Testis (tissue), 3 donors: Measurements from ENCODE around the gene GLIS1. TPM values are rescaled to one million over a fixed set of nuclear protein-coding genes. Genes with fewer than 3 reads are reported as not detected.

Experiments used
- DNase-seq: peaks from one replicate; pipeline ENCODE4 v3.0.0-alpha.2; 2019
- H3K27ac ChIP-seq, 2 donors: fragments of 200-600 bp; sonication (generic); one replicate each; pipeline ENCODE4 v1.5.1; 2019
- H3K27me3 ChIP-seq: fragments of 200-600 bp; sonication (generic); one replicate; pipeline ENCODE4 v1.5.1; 2019
- H3K36me3 ChIP-seq: fragments of 200-600 bp; sonication (generic); one replicate; pipeline ENCODE4 v1.5.1; 2017; ENCODE audit warnings: low read depth; ENCODE audit errors: missing control alignments
- H3K4me1 ChIP-seq: fragments of 200-600 bp; sonication (generic); one replicate; pipeline ENCODE4 v1.5.1; 2019
- H3K4me3 ChIP-seq, 2 donors: fragments of 200-600 bp; sonication (generic); one replicate each; pipeline ENCODE4 v1.5.1; 2017 to 2019
- H3K9me3 ChIP-seq: fragments of 200-600 bp; sonication (generic); one replicate; pipeline ENCODE4 v1.5.1; 2017
- POLR2A ChIP-seq: fragments of 450-650 bp; IDR thresholded peaks from one replicate; pipeline ENCODE4 v1.6.1; 2017; ENCODE audit warnings: antibody characterized with exemption, mild to moderate bottlenecking, moderate library complexity
- WGBS, 2 donors: methylation state at CpG; one replicate each; pipeline ENCODE4 v1.1.5; 2018; 5-methylcytosine and 5-hydroxymethylcytosine counted together
- intact Hi-C: fragments of 100-400 bp; cut with DNase I; formaldehyde crosslinking; loops from one replicate; pipeline ENCODE4 v1.15.1; 2023; ENCODE audit warnings: low total_unique reads
- polyA plus RNA-seq: library from polyadenylated mRNA; stranded (reverse); fragments of 350-450 nt; fragmentation: Illumina TruSeq; extraction: RNeasy Lipid Tissue Mini Kit (QIAGEN cat#74804); gene quantifications from one replicate; pipeline ENCODE4 v1.2.3, GENCODE V29; 2014; ENCODE audit warnings: low read depth, low replicate concordance; ENCODE audit not compliant: insufficient read depth
- total RNA-seq, 2 donors: library from RNA; depleted of rRNA; stranded (reverse); fragments of >200 nt; gene quantifications; one replicate each; pipeline ENCODE4 v1.2.3, GENCODE V29; 2016
- TF ChIP-seq, protein P1 (sequence below), 3 experiments: fragments of 450-650 bp in 2 of 3; fragments of 200-600 bp in 1 of 3; sonication (generic) in 1 of 3; IDR thresholded peaks; one replicate each; pipeline ENCODE4 v1.5.1; 2016 to 2019; ENCODE audit warnings: antibody characterized with exemption in 3 of 3, mild to moderate bottlenecking in 2 of 3, moderate library complexity in 1 of 3

Gene GLIS1
- total and polyA plus RNA-seq, 3 donors from 2014 or later, result 2.9 to 6.1 (median 3.8) TPM

DNA sequence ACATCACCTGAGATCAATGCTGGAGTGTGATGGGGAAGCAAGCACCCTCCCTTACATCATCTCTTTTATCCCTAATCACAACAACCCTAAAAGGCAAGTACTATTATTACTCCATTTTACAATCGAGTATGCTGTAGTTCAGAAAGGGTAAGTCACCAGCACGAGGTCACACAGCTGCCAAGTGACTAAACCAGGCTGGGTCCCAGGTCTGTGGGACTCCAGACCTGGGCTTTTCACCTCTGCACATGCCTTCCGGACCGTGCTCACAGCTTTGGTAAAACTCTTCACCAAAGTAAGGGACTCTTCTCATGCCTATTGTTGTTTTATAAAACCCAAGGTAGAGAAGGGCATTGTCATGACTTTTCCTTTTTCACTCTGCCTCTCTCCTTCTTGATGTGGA is 148.9 kb downstream of the GLIS1 start:
- WGBS, 2 donors, result 90 to 92% methylated on average over 4 of the region's 4 CpGs
- no peak for DNase-seq
- intact Hi-C loops, result no loop called here
- Histone ChIP-seq H3K4me3 (no peak overlapping the region), H3K9me3 (no peaks in the 10 kb centered on the region), H3K27me3 (no peaks in the 10 kb centered on the region), H3K36me3 (no peaks in the 10 kb centered on the region), H3K27ac (no peak overlapping the region), H3K4me1 (no peaks in the 10 kb centered on the region)
- TF ChIP-seq POLR2A, result no peak
- TF ChIP-seq, protein P1, sequence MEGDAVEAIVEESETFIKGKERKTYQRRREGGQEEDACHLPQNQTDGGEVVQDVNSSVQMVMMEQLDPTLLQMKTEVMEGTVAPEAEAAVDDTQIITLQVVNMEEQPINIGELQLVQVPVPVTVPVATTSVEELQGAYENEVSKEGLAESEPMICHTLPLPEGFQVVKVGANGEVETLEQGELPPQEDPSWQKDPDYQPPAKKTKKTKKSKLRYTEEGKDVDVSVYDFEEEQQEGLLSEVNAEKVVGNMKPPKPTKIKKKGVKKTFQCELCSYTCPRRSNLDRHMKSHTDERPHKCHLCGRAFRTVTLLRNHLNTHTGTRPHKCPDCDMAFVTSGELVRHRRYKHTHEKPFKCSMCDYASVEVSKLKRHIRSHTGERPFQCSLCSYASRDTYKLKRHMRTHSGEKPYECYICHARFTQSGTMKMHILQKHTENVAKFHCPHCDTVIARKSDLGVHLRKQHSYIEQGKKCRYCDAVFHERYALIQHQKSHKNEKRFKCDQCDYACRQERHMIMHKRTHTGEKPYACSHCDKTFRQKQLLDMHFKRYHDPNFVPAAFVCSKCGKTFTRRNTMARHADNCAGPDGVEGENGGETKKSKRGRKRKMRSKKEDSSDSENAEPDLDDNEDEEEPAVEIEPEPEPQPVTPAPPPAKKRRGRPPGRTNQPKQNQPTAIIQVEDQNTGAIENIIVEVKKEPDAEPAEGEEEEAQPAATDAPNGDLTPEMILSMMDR (IDR thresholded peaks at IDR 0.05), result no peak

DNA sequence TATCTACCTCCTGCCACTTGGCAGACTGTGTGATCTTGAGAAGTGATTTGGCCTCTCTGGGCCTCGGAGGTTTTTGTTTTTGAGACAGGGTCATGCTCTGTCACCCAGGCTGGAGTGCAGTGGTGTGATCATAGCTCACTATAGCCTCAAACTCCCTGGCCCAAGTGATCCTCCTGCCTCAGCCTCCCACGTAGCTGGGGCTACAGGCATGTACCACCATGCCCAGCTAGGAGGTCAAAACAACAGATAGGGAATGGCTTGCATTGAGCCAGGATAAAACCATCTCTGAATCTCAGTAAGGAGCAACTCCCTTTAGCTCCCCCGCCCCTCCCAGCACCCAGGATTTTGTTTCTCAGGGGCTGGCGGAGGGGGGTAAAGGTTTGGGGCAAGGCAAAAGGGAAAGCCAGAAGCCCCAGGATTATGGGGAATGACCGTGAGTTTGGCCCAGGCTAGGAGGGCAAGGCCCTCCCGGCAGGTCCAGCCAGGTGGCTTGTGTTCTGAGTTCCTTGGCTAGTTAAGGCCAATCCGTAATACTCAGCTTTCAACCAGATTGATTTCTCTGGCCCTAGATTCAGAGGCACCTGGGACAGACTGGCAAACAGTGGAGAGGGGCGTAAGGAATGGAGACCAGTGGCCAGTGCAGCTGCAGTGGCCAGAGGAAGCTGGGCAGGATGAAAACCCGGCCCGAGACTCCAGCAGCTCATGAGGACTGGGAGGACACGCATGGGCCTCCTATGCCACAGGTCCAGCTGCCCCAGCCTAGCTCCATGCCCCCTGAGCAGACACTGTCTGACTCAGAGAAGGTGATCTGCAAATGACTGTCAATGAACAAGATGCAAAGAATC is 149.7 kb downstream of the GLIS1 start:
- Histone ChIP-seq H3K27ac (no peak overlapping the region), H3K36me3 (no peaks in the 10 kb centered on the region), H3K27me3 (no peaks in the 10 kb centered on the region), H3K4me1 (no peaks in the 10 kb centered on the region), H3K9me3 (no peaks in the 10 kb centered on the region), H3K4me3 (no peak overlapping the region)
- intact Hi-C loops, result no loop called here
- TF ChIP-seq, protein P1 (IDR thresholded peaks at IDR 0.05), result no peak
- no peak for TF ChIP-seq POLR2A
- DNase-seq, result no peak
- WGBS, 2 donors, result 94 to 95% methylated on average over 10 to 11 of the region's 11 CpGs

DNA sequence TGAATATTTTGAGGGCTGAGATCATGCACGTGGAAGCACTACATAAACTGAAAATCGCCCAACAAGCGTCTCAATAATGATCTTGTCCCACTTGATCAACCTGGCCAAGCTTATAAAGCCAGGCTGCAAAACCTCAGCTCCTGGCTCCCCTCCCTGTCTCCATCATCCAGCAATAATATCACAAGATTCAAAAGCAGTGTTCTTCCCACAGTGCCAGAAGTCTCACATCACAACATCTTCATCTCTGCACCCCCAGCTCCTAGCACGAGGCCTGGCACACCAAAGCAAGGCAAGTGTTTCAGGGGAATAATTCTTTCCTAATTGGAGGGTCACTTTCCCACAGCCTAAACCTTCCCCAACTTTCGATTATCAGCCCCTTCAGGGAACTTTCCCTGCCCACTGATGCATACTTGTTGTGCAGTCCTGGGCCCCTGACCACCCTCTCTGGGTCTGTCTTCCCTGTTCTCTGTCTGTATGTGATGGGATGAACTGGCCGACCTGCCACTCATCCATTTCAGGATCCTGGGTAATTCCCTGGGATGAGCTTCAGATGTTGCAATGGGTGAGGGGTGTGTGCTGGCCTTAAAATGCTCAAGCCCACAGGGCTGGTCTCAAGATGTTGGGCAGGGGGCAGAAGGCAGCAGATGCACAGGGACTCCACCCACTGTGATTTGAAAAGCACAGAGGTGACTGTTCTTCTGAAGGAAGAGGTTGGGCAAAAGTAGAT is 150.7 kb downstream of the GLIS1 start:
- no peak for DNase-seq
- no peaks in the 10 kb centered on the region for H3K36me3 ChIP-seq

GRCh38 chr1:53587252-53587988 is 151.5 kb downstream of the GLIS1 start:
- Histone ChIP-seq H3K36me3 (no peaks in the 10 kb centered on the region), H3K27ac (no peak overlapping the region), H3K4me3 (no peak overlapping the region), H3K27me3 (no peaks in the 10 kb centered on the region), H3K4me1 (peaks cover 10% of the 10 kb centered on the region), H3K9me3 (no peaks in the 10 kb centered on the region)
- TF ChIP-seq, protein P1 (IDR thresholded peaks at IDR 0.05), result no peak
- TF ChIP-seq POLR2A, result no peak
- 91 to 92% methylated on average over 4 of the region's 4 CpGs for WGBS, 2 donors
- intact Hi-C loops, result no loop called here
- no peak for DNase-seq

More for the DNA sequence above, 150.7 kb downstream of the GLIS1 start:
- no peaks in the 10 kb centered on the region for H3K27me3 ChIP-seq
- no peak for TF ChIP-seq POLR2A
- TF ChIP-seq, protein P1 (IDR thresholded peaks at IDR 0.05), result no peak
- intact Hi-C loops, result no loop called here
- H3K4me1 ChIP-seq, result peaks cover 4% of the 10 kb centered on the region
- H3K9me3 ChIP-seq, result no peaks in the 10 kb centered on the region
- no peak overlapping the region for H3K4me3 ChIP-seq
- no peak overlapping the region for H3K27ac ChIP-seq
- WGBS, 2 donors, result 86 to 89% methylated on average over 6 of the region's 6 CpGs
